Upper lobe of right lung (tissue), 1 donor: ENCODE measurements around the gene CT45A3. TPM values are rescaled to one million over a fixed set of nuclear protein-coding genes. Genes with fewer than 3 reads are reported as not detected.
"Not testable (repeated sequence)": the region's sequence is repeated elsewhere in the genome, so short reads cannot be mapped to it uniquely, and the experiment has no call there.

ENCODE experiments used
- ATAC-seq: fragments of 200-7000 bp; cut with Tn5 transposase; one replicate; pipeline ENCODE4 v1.9.1; 2020; ENCODE audit warnings: mild to moderate bottlenecking, moderate library complexity
- DNase-seq: peaks from one replicate; pipeline ENCODE4 v3.0.0-alpha.2; 2020
- H3K27ac ChIP-seq: fragments of 200-600 bp; one replicate; pipeline ENCODE4 v1.8.0; 2022
- H3K27me3 ChIP-seq: fragments of 200-600 bp; one replicate; pipeline ENCODE4 v1.8.0; 2022; ENCODE audit warnings: mild to moderate bottlenecking
- H3K36me3 ChIP-seq: fragments of 200-600 bp; one replicate; pipeline ENCODE4 v1.8.0; 2022
- H3K4me1 ChIP-seq: fragments of 200-600 bp; one replicate; pipeline ENCODE4 v1.8.0; 2022
- H3K4me3 ChIP-seq: fragments of 200-600 bp; one replicate; pipeline ENCODE4 v1.8.0; 2022; ENCODE audit warnings: mild to moderate bottlenecking
- H3K9me3 ChIP-seq: fragments of 200-600 bp; one replicate; pipeline ENCODE4 v1.8.0; 2022
- CTCF ChIP-seq: fragments of 200-600 bp; IDR thresholded peaks from one replicate; pipeline ENCODE4 v1.8.0; 2022; ENCODE audit warnings: antibody characterized with exemption
- intact Hi-C: fragments of 100-400 bp; cut with DNase I; formaldehyde crosslinking; loops from one replicate; pipeline ENCODE4 v1.11.0; 2022
- total RNA-seq: library from RNA; stranded (reverse); fragmentation: NEBNext Ultra II Directional; extraction: Animal tissue kit (Norgen Biotek cat#: 25700); gene quantifications from one replicate; pipeline ENCODE4 v1.2.1, GENCODE V29; 2021
- donor health status: DM: no; HTN: yes; CAD: no; lungs with severe emphysema.

Gene CT45A3
- total RNA-seq, 1 donor from 2014 or later = 0.58 TPM

GRCh38 chrX:135713795-135714194 is 54.2 kb downstream of the CT45A3 start:
- Histone ChIP-seq H3K4me1 (no peaks in the 10 kb centered on the region), H3K36me3 (no peaks in the 10 kb centered on the region), H3K4me3 (no peak overlapping the region), H3K9me3 (no peaks in the 10 kb centered on the region), H3K27ac (no peak overlapping the region), H3K27me3 (no peaks in the 10 kb centered on the region)
- ATAC-seq (no peak), DNase-seq (no peak)
- intact Hi-C loops = no loop called here
- no peak for TF ChIP-seq CTCF

- DNase-seq, H3K27ac ChIP-seq, ATAC-seq, intact Hi-C loops, H3K27me3 ChIP-seq, H3K4me3 ChIP-seq, H3K36me3 ChIP-seq, H3K4me1 ChIP-seq, H3K9me3 ChIP-seq: not testable (repeated sequence)
Measured at GRCh38 chrX:135713183-135713689, 54.8 kb downstream of the CT45A3 start, which contains the start of gene CT45A1. CT45A1 (plus strand) TSS chrX:135713639; CDS start chrX:135718941, 5,302 bp downstream.

Other genes starting within 250 kb of the CT45A3 start
- 7.4 TPM for gene INTS6L, start 247.5 kb downstream of the CT45A3 start, total RNA-seq
- gene CT45A1, start 54.6 kb downstream of the CT45A3 start, total RNA-seq = not detected
- gene CT45A5, start 17.3 kb upstream of the CT45A3 start, total RNA-seq = 1.2 TPM
- not detected for gene CT45A6, start 34.6 kb upstream of the CT45A3 start, total RNA-seq
- gene CT45A2, start 51.8 kb upstream of the CT45A3 start, total RNA-seq = not detected
- not detected for gene CT45A7, start 69.1 kb upstream of the CT45A3 start, total RNA-seq
- gene CT45A8, start 86.3 kb upstream of the CT45A3 start, total RNA-seq = not detected
- not detected for gene CT45A9, start 103.6 kb upstream of the CT45A3 start, total RNA-seq
- not detected for gene CT45A10, start 125.3 kb upstream of the CT45A3 start, total RNA-seq
- gene SAGE1, start 125.5 kb upstream of the CT45A3 start, total RNA-seq = not detected
- gene MMGT1, start 205.8 kb upstream of the CT45A3 start, total RNA-seq = 30.2 TPM
- 13.2 TPM for gene SLC9A6, start 217.2 kb upstream of the CT45A3 start, total RNA-seq